ENCODE data around the gene SP9.

The SP9 gene

GRCh38 chr2:174334781-174335251 is at the start of gene SP9:
Gene SP9, plus strand, starts transcription at chr2:174334954. Its CDS starts 139 bp downstream, at chr2:174335093.
- DNase-seq = no peak

GRCh38 chr2:174286172-174286571 is 48.6 kb upstream of the SP9 start:
- DNase-seq = no peak

- no peak for DNase-seq
These were observed 41.8 kb upstream of the SP9 start for GRCh38 chr2:174292908-174293307.

GRCh38 chr2:174300114-174300513 is 34.6 kb upstream of the SP9 start:
- no peak for DNase-seq

GRCh38 chr2:174312581-174313234 is 22.0 kb upstream of the SP9 start:
- no peak for DNase-seq

GRCh38 chr2:174322149-174322548 is 12.6 kb upstream of the SP9 start:
- no peak for DNase-seq

GRCh38 chr2:174322746-174323145 is 12.0 kb upstream of the SP9 start:
- DNase-seq = no peak

GRCh38 chr2:174324530-174324929 is 10.2 kb upstream of the SP9 start:
- DNase-seq = no peak

- peak; percentile 70 for DNase-seq
These were observed 9.2 kb upstream of the SP9 start for GRCh38 chr2:174325373-174326160.

GRCh38 chr2:174326161-174327020 is 8.4 kb upstream of the SP9 start:
- no peak for DNase-seq

- no peak for DNase-seq
These were observed 7.5 kb upstream of the SP9 start for GRCh38 chr2:174327021-174327840.

GRCh38 chr2:174327841-174328113 is 7.0 kb upstream of the SP9 start:
- DNase-seq = no peak

- DNase-seq = no peak
These were observed 6.4 kb upstream of the SP9 start for GRCh38 chr2:174328114-174328960.

- no peak for DNase-seq
These were observed 5.6 kb upstream of the SP9 start for GRCh38 chr2:174328961-174329715.

GRCh38 chr2:174330945-174331594 is 3.7 kb upstream of the SP9 start:
- no peak for DNase-seq

GRCh38 chr2:174331595-174332216 is 3.0 kb upstream of the SP9 start:
- DNase-seq = no peak

- no peak for DNase-seq
These were observed 2.4 kb upstream of the SP9 start for GRCh38 chr2:174332217-174332963.

GRCh38 chr2:174333017-174333371 is 1.8 kb upstream of the SP9 start:
- DNase-seq = no peak
